HG03558 (cell line): ENCODE measurements around the gene TTF2.
"Not testable (repeated sequence)": the region's sequence is repeated elsewhere in the genome, so short reads cannot be mapped to it uniquely, and the experiment has no call there.

Experiments used
- ATAC-seq: cut with Tn5 transposase; IDR thresholded peaks from one replicate; pipeline ENCODE4 v1.9.1; 2021; ENCODE audit warnings: moderate number of reproducible peaks; ENCODE audit not compliant: unreplicated experiment; ENCODE audit errors: extremely low read depth

The TTF2 gene

GRCh38 chr1:117087686-117088085 is 27.6 kb downstream of the TTF2 start:
- no peak for ATAC-seq

- ATAC-seq: no peak
Measured at GRCh38 chr1:117089996-117090395, 29.9 kb downstream of the TTF2 start.

GRCh38 chr1:117092594-117092993 is 32.5 kb downstream of the TTF2 start:
- ATAC-seq: no peak

- ATAC-seq: no peak
Measured at GRCh38 chr1:117093091-117093534, 33.0 kb downstream of the TTF2 start.

GRCh38 chr1:117093870-117094621 is 33.9 kb downstream of the TTF2 start:
- ATAC-seq: peak; percentile 45

GRCh38 chr1:117094841-117095604 is 34.9 kb downstream of the TTF2 start:
- ATAC-seq: no peak

GRCh38 chr1:117096951-117097408 is 36.9 kb downstream of the TTF2 start:
- ATAC-seq: no peak

- ATAC-seq: no peak
Measured at GRCh38 chr1:117097443-117097842, 37.3 kb downstream of the TTF2 start.

- no peak for ATAC-seq
Measured at GRCh38 chr1:117098287-117098890, 38.3 kb downstream of the TTF2 start.

- ATAC-seq: no peak
Measured at GRCh38 chr1:117101334-117101733, 41.2 kb downstream of the TTF2 start.

- not testable (repeated sequence) for ATAC-seq
Measured at GRCh38 chr1:117101858-117102257, 41.7 kb downstream of the TTF2 start.

- no peak for ATAC-seq
Measured at GRCh38 chr1:117104986-117105385, 44.9 kb downstream of the TTF2 start.

- no peak for ATAC-seq
Measured at GRCh38 chr1:117105722-117106121, 45.6 kb downstream of the TTF2 start.

GRCh38 chr1:117106478-117106877 is 46.4 kb downstream of the TTF2 start:
- ATAC-seq: no peak

- no peak for ATAC-seq
Measured at GRCh38 chr1:117107364-117107763, 47.2 kb downstream of the TTF2 start.

- ATAC-seq: no peak
Measured at GRCh38 chr1:117110774-117111173, 50.6 kb downstream of the TTF2 start.

GRCh38 chr1:117112047-117112717 is 52.1 kb downstream of the TTF2 start:
- no peak for ATAC-seq

- no peak for ATAC-seq
Measured at GRCh38 chr1:117113199-117113598, 53.1 kb downstream of the TTF2 start.

GRCh38 chr1:117114877-117115276 is 54.8 kb downstream of the TTF2 start:
- no peak for ATAC-seq

- ATAC-seq: no peak
Measured at GRCh38 chr1:117116090-117116783, 56.1 kb downstream of the TTF2 start.
